ENCODE measurements around the gene TPCN1.
A peak's percentile ranks its signal among the peaks of the same experiment; 100 is the strongest.

The TPCN1 gene

DNA sequence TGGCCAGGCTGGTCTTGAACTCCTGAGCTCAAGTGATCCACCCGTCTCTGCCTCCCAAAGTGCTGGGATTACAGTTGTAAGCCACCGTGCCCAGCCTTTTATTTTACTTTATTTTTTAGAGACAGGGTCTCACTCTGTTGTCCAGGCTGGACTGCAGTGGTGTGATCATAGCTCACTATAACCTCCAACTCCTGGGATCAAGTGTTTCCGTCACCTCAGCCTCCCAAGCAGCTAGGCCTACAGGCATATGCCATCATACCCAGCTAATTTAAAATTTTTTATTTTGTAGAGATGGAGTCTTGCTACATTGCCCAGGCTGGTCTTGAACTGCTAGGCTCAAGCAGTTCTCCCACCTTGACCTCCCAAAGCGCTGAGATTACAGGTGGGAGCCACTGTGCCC lies 3.7 kb downstream of the TPCN1 start:
- no peak for DNase-seq (ENCODE audit: low read depth in 2 of 2)

- no peak for DNase-seq (ENCODE audit: low read depth in 2 of 2)
Observed at GRCh38 chr12:113226696-113227568, 5.7 kb downstream of the TPCN1 start.

GRCh38 chr12:113227686-113228391 lies 6.6 kb downstream of the TPCN1 start:
- no peak for DNase-seq (ENCODE audit: low read depth in 2 of 2)

DNA sequence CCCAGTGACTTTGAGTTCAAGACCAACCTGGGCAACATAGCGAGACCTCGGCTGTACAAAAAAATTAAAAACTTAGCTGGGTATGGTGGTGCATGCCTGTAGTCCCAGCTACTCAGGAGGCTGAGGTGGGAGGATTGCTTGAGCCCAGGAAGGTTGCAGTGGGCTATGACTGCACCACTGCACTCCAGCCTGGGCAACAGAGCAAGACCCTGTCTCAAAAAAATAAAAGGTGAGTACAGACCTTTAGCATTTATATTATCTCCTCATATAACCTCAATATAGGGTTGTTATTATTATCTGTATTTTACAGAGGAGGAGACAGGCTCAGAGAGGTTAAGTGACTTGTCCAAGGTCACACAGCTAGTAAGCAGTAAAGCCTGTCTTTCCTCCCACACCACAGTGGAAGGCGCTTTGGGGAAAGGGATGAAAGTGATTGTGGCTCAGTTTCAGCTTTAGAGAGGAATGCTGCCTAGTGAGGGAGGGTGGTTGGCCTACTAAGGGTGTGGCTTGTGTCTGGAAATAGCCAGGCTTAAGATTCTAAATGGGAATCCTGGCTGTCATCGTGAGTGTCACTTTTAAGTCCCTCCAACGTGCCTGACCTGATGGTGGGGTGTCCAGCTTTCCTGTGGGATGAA lies 7.2 kb downstream of the TPCN1 start:
- no peak for DNase-seq (ENCODE audit: low read depth in 2 of 2)

DNA sequence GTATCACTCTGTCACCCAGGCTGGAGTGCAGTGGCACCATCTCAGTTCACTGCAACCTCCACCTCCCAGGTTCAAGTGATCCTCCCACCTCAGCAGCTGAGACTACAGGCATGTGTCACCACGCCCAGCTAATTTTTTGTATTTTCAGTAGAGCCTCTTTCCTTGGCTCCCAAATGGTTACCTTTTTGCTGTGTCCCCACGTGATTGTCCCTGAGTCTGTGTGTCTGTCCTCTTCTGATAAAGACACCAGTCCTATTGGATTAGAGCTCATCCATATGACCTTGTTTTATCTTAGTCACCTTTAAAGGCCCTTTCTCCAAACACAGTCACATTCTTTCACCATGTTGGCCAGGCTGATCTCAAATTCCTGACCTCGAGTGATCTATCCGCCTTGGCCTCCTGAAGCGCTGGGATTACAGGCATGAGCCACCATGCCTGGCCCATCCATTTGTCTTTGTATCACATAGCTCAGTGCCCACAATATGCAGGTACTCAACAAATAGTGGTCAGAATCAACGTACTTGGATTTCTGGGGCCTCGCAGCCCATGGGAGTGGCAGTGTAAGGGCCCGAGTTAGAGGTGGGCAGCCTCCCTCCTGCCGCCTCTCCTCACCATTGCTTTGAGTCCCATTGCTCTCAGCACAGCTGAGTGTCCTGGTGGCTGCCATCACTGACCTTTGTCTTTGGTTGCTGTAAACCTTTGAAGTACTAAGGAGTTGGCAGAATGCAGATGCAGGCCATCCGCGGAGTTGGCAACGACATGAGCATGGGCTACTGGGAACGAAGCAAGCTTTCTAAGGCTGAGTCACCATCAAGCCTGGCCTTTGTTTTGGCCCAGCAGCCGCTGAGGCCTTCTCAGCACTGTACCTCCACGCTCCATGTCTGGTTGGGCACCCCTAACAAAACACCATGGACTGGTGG lies 9.3 kb downstream of the TPCN1 start:
- no peak for DNase-seq (ENCODE audit: low read depth in 2 of 2)

DNA sequence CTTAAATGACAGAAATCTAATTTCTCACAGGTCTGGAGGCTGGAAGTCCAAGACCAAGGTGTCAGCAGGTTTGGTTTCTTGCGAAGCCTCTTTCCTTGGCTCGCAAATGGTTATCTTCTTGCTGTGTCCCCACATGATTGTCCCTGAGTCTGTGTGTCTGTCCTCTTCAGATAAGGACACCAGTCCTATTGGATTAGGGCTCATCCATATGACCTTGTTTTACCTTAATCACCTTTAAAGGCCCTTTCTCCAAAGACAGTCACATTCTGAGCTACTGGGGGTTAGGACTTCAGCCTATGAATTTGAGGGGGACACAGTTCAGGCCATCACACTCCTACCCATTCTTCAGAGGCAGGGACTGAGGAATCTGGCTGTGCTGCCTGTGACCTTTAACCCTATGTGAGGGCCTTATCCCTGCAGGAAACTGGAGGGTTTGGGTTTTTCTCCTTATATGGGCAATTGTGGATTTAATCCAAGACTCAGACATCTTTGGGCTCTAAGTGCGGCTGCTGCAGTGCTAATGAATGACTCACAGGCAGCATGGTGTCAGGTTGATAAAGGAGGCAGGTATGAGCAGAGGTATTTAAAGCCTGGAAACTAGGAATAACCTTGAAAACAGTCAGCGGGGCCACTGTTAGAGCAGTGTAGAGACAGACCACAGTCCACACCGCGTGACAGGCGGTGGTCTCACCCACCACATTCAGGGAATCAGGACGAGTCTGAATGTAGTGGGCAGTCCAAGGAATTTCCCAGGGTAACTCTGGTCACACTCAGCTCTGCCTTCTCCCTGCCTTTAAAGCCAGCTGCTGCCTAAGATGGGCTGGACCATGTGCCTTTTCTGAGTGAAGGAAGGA lies 10.2 kb downstream of the TPCN1 start:
- no peak for DNase-seq (ENCODE audit: low read depth in 2 of 2)

GRCh38 chr12:113232089-113232839 lies 11.0 kb downstream of the TPCN1 start:
- no peak for DNase-seq (ENCODE audit: low read depth in 2 of 2)

- peak; percentile 40 to 62 for DNase-seq (ENCODE audit: low read depth in 2 of 2)
Observed at GRCh38 chr12:113232840-113233585, 11.7 kb downstream of the TPCN1 start.

DNA sequence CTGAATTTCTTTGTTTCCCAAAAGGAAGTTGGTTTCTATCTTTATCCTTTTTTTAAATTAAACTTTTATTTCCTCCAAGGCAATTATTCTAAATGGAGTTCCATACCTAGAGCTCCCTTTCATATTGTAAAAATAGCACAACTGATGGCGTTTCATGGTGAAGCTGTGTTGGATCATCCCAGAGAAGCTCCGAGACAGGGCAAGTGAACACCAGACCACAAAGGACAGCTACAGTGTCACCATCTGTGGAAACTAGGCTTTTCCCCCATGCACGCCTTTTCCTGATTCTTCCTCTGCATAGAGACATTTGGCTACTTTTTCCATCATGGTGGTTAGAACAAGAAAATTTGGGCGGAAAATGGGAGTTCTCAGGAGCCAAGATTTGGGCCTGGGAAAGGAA lies 12.7 kb downstream of the TPCN1 start:
- no peak for DNase-seq (ENCODE audit: low read depth in 2 of 2)

DNA sequence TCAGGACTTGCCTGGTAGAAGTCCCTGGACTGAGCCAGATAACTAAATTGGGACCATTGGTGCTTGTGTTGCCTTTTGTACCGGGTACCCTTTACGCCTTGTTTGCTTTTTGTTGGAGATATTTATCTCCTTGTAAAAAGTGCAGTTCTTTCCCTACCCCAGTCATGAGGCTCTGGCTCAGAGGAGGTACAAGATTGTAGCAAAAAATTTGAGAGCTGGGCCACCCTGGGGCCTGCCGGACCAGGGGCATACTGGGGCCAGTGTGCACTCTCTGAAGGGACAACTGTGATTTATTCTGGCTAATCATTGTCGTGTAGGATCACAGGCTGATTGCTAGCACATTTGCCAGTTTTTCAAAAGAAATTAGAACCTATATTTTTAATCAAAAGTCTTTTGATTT lies 13.2 kb downstream of the TPCN1 start:
- no peak for DNase-seq (ENCODE audit: low read depth in 2 of 2)

DNA sequence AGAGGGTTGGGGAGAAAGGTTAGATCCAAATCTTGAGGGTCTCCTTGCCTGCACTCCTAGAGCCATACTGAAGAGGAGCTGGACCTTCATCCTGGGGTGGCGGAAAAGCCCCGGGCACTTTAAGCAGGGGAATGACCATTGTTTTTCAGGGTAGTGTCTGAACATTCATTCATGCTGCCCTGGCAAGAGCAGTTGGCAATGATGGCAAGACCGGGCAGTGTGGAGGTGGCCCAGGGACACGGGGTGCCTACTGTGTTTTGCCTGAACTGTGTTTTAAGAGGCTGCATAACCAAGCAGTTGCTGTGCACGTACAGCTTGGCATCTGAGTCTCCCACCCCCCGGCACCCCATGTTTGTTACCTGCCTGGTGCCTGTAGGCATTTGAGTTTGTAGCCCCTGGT lies 14.7 kb downstream of the TPCN1 start:
- DNase-seq (ENCODE audit: low read depth in 2 of 2): no peak

DNA sequence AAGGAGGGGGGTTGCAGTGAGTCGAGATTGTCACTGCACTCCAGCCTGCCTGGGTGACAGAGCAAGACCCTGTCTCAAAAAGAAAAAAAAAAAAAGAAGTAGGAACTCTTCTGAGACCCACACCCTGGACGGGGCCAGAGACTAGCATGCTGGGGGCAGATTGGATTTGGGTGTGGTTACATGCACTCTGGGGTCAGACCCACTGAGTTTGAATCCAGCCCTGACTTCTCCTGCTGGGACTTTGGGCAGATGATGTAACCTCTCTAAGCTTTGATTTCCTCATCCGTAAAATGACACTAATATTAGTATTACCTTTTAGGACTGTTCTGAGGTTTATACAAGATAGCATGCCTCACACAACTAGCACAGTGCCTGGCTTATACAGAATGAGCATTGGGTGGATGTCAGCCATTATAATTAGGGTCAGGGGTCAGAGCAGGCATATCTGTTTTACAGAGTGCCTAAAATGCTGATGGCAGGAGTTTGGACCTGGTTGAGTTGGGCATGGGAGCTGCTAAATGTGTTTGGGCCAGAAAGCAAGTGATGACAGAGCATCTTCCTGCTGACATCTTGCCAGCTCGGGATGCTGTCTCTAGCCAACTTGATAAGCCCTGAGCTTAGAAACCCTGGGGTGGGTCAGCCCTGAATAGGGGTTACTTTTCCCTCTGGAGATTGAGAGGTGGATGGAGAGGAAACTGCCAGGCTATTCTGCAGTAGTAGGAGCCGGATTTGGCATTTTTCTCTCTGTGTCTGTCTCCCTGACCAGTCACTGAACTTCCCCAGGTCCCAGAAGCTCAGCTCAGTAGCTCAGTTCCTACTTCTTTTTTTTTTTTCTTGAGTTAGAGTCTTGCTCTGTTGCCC lies 15.5 kb downstream of the TPCN1 start:
- no peak for DNase-seq (ENCODE audit: low read depth in 2 of 2)

DNA sequence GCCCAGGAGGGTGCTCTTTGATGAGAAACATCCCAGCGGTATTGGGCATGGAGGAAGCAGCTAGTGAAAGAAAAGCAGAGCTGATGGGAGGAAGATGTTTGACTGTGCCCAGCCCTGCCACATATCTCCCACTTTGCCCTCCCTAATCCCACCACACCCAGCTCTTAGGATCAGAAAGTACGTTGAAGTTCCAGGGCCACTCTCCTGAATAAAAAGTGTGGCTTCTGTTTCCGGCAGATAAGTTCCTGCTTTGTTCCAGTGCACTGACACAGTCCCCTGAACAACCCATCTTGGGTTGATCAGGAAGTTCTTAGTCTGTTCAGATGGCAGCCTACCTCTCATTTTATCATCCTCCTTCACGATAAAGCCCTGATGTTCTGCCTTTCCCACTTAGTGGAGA lies 16.5 kb downstream of the TPCN1 start:
- DNase-seq (ENCODE audit: low read depth in 2 of 2): no peak

- no peak for DNase-seq (ENCODE audit: low read depth in 2 of 2)
Observed at GRCh38 chr12:113238309-113238708, 17.0 kb downstream of the TPCN1 start.

DNA sequence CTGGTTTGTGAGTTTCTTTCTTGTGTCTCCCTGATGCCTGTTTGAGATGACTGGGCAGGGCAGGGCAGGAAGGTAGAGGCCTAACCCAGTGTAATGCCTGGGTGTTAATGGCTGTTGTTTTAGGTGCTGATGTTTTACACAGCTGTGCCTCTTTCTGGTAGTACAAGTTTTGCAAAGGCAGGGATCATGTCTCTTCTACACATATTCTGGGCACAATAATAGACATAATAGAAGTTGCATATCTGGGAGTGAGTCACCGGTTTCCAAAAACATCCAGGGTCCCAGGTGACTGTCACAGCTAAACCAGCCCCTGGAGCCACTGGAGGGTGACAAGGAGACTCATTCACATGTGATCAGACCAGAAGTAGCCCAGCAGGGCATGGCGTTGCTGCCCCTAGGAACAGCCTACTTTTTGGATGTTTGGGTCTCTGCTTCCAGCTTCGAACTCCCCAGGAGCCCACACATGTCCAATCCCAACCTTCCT lies 18.1 kb downstream of the TPCN1 start:
- DNase-seq (ENCODE audit: low read depth in 2 of 2): no peak

DNA sequence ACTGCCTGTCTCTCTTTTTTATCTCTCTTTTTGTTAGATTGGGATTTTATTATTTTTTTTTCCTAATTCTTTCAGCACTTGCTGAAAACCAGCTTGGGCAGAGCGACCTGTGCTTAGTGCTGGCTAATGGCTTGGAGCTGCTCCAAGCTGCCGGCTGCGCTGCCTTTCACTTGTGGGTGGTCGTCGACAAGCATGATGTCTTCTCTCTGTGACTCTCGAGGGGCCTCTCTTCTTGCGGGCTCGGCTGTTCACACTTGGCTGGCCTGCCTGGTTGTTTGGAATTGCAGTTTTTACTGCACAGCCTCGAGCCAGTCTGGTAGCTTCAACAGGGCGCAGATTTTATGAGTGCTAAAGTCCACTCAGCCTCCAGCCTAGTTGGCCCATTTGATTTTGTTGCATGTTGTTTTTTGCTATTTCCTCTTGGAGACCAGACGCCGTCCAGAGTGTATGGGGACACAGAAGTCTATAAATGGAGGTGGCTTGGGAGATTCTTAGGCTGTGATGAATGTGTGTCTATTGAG lies 18.6 kb downstream of the TPCN1 start:
- DNase-seq (ENCODE audit: low read depth in 2 of 2): no peak

- no peak for DNase-seq (ENCODE audit: low read depth in 2 of 2)
Observed at GRCh38 chr12:113240395-113240794, 19.1 kb downstream of the TPCN1 start.

Measured in stimulated activated CD8-positive, alpha-beta memory T cell treated with anti-CD3 and anti-CD28 coated beads, Interleukin-15, amount 100 ng/mL, for 48 hours (primary cell).